ENCODE results near the gene ARHGAP26. TPM values are rescaled to one million over a fixed set of nuclear protein-coding genes. Genes with fewer than 3 reads are reported as not detected.

The ARHGAP26 gene
- total and polyA plus RNA-seq, 2 of the 4 experiments (the other 2 are of a cell fraction) = 0.54 to 0.56 TPM

DNA sequence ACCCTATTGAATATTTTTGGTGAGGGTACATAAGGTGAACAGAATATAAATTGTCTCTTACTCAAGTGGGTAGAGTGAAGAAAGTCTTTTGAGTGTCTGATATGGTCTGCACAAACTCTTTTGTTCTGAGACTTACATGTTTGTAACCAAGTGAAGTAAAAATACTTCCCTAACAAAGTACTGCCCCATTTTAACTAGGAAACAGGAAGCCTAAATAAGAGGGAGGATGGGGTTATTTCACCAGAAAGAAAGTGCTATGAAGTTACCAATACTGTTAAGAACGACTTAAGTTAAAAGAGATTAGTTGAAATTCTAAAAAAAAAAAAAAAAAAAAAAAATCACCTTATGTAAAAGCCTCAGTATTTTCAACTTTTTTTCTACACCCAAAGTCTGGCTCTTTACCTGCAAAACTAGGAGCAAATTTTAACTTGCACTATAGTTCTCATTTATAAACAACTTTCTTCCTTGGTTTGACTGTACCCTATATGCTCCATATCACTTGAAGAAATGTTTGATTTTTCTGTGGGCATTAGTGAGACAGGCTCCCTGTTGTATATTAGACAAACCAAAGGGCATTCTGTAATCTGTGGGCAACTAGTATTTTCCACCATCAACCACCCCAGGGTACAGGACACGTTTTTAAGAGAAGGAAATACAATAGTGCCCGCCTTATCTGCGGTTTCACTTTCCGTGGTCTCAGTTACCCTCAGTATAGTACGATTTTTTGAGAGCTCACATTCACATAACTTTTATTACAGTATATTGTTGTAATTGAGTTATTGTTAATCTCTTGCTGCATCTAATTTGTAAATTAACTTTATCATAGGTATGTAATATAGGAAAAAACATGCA, 505.6 kb downstream of the ARHGAP26 start:
- no CpG with 5 or more reads among the region's 6 CpGs for WGBS, 2 experiments (ENCODE audit: extremely low coverage in 2 of 2, insufficient read length in 1 of 2)
- no TSS peak for BruUV-seq (replicated peaks)
- dilution Hi-C loops (cut with HindIII; ENCODE audit: low sequenced_read_pairs, unreplicated experiment) = no loop called here

More for the DNA sequence above, 505.6 kb downstream of the ARHGAP26 start:
- H4K5ac ChIP-seq (ENCODE audit: low read depth, low read length) = no peak overlapping the region
- no peak overlapping the region for H2AK5ac ChIP-seq (ENCODE audit: low read depth, low read length)
- no peak overlapping the region for H3K9ac ChIP-seq (ENCODE audit: low read depth, low read length)
- H3K4me3 ChIP-seq (ENCODE audit: insufficient read depth, low read depth, low read length) = no peak overlapping the region
- ChIA-PET CTCF (interaction anchor here (1.0 kb wide), 1 partner anchor 17 kb away, joined by 3 read pairs; no protein-coding TSS in a partner anchor), POLR2A (ENCODE audit: unreplicated experiment) (no interaction called here)
- no peaks in the 10 kb centered on the region for H3K36me3 ChIP-seq (ENCODE audit: control insufficient read depth, insufficient read depth, low read length)
- in situ Hi-C loops (cut with MboI; ENCODE audit: low sequenced_read_pairs) = no loop called here
- H2BK15ac ChIP-seq (ENCODE audit: low read depth, low read length) = no peak overlapping the region
- intact Hi-C loops (cut with micrococcal nuclease) = loop anchor here (10.0 kb wide), 1 partner anchor 351 kb away; no protein-coding TSS in a partner anchor
- no peaks in the 10 kb centered on the region for H3K9me3 ChIP-seq (ENCODE audit: control insufficient read depth, insufficient read depth, low read length)
- no peak for TF ChIP-seq FOS (IDR thresholded peaks at IDR 0.05; ENCODE audit: low read depth, low read length)
- TF ChIP-seq CTCF (conservative IDR thresholded peaks at IDR 0.05; ENCODE audit: low read depth, low read length) = no peak
- no peak for TF ChIP-seq CHD1 (IDR thresholded peaks at IDR 0.05; ENCODE audit: low read depth, low read length)
- no peak overlapping the region for H3K18ac ChIP-seq (ENCODE audit: low read depth, low read length)
- peaks cover 3% of the 10 kb centered on the region for H3K4me1 ChIP-seq (ENCODE audit: control insufficient read depth, insufficient read depth, low read length)
- H2AK9ac ChIP-seq (replicated peaks; ENCODE audit: low read depth, low read length, poor library complexity) = no peak overlapping the region
- no peak overlapping the region for H3K56ac ChIP-seq (ENCODE audit: extremely low read depth, insufficient read depth, low read length)
- H4K8ac ChIP-seq (ENCODE audit: low read depth in 2 of 2, low read length in 2 of 2) = no peak overlapping the region; a peak in 1 of 4 replicates
- 0 out of 2 replicates have a peak, but pooled peaks cover 4% of the 10 kb centered on the region for H3K9me1 ChIP-seq (ENCODE audit: insufficient read depth, low read length)
- no peak for ATAC-seq (ENCODE audit: low read depth)
- no peak overlapping the region for H3K4me2 ChIP-seq (ENCODE audit: low read depth, low read length)
- no peak overlapping the region for H2BK20ac ChIP-seq (ENCODE audit: low read depth, low read length)
- no peak overlapping the region for H3K4ac ChIP-seq (ENCODE audit: low read depth, low read length)
- no peak overlapping the region for H3K14ac ChIP-seq (replicated peaks; ENCODE audit: low read depth, low read length)
- no peaks in the 10 kb centered on the region for H3K27me3 ChIP-seq (ENCODE audit: control insufficient read depth, insufficient read depth, low read length)
- H3K23ac ChIP-seq (ENCODE audit: low read depth, low read length) = no peak overlapping the region
- no peak overlapping the region for H2BK5ac ChIP-seq (ENCODE audit: low read depth, low read length, poor library complexity, severe bottlenecking)
- H3K79me1 ChIP-seq (ENCODE audit: low read depth in 1 of 2, low read length in 2 of 2) = peaks cover 15 to 18% of the 10 kb centered on the region in 2 experiments
- H2BK120ac ChIP-seq (ENCODE audit: low read depth, low read length) = no peak overlapping the region
- no peak overlapping the region for H4K91ac ChIP-seq (ENCODE audit: insufficient read depth, low read depth, low read length)
- no peaks in the 10 kb centered on the region for H4K20me1 ChIP-seq (ENCODE audit: insufficient read depth, low read length)
- no peak for DNase-seq
- H3K27ac ChIP-seq (ENCODE audit: insufficient read depth, low read length) = no peak overlapping the region
- no peak overlapping the region for H2AFZ ChIP-seq (replicated peaks; ENCODE audit: low read length, poor library complexity)
